Measurements from ENCODE around the gene OR5K3.

The OR5K3 gene

GRCh38 chr3:98434412-98434811 is 43.9 kb downstream of the OR5K3 start:
- no peak for DNase-seq (ENCODE audit: low read depth)

GRCh38 chr3:98440283-98440682 is 49.8 kb downstream of the OR5K3 start:
- DNase-seq (ENCODE audit: low read depth), result no peak

Measured in activated T-cell treated with anti-CD3 and anti-CD28 coated beads for 48 hours (primary cell).